GM23248 (cell line): ENCODE measurements around the gene GEMIN7. TPM values are rescaled to one million over a fixed set of nuclear protein-coding genes. Genes with fewer than 3 reads are reported as not detected.

ENCODE experiments used
- DNase-seq: peaks from one replicate; pipeline ENCODE4 v3.0.0-alpha.2; 2015
- H2AFZ ChIP-seq: fragments of 200-600 bp; sonication (generic); 2 replicates; pipeline ENCODE4 v1.6.1; 2016; ENCODE audit warnings: antibody characterized with exemption
- H3F3A ChIP-seq: fragments of 200-600 bp; sonication (generic); 2 replicates; pipeline ENCODE4 v1.6.1; 2016; ENCODE audit warnings: mild to moderate bottlenecking, antibody characterized with exemption, mixed run types; ENCODE audit not compliant: insufficient read depth
- H3K27ac ChIP-seq: fragments of 200-600 bp; sonication (generic); 2 replicates; pipeline ENCODE4 v1.5.1; 2016; ENCODE audit warnings: mild to moderate bottlenecking
- H3K27me3 ChIP-seq: fragments of 200-600 bp; sonication (generic); replicated peaks from 2 replicates; pipeline ENCODE4 v1.6.1; 2016; ENCODE audit warnings: mild to moderate bottlenecking; ENCODE audit not compliant: insufficient read depth
- H3K36me3 ChIP-seq: fragments of 200-600 bp; sonication (generic); 2 replicates; pipeline ENCODE4 v1.6.1; 2016; ENCODE audit warnings: low read depth, mild to moderate bottlenecking
- H3K4me1 ChIP-seq: fragments of 200-600 bp; sonication (generic); 2 replicates; pipeline ENCODE4 v1.6.1; 2016; ENCODE audit warnings: mild to moderate bottlenecking; ENCODE audit not compliant: insufficient read depth
- H3K4me2 ChIP-seq: fragments of 200-600 bp; sonication (generic); one replicate; pipeline ENCODE4 v1.6.1; 2016; ENCODE audit warnings: mild to moderate bottlenecking; ENCODE audit not compliant: unreplicated experiment
- H3K4me3 ChIP-seq: fragments of 200-600 bp; sonication (generic); 2 replicates; pipeline ENCODE4 v1.5.1; 2016; ENCODE audit warnings: mild to moderate bottlenecking
- H3K79me2 ChIP-seq: fragments of 200-600 bp; sonication (generic); 2 replicates; pipeline ENCODE4 v1.6.1; 2016; ENCODE audit warnings: mild to moderate bottlenecking; ENCODE audit not compliant: insufficient read depth
- H3K9ac ChIP-seq: fragments of 200-600 bp; sonication (generic); 2 replicates; pipeline ENCODE4 v1.6.1; 2016; ENCODE audit warnings: mild to moderate bottlenecking
- H3K9me2 ChIP-seq: fragments of 200-600 bp; sonication (generic); 2 replicates; pipeline ENCODE4 v1.6.1; 2016; ENCODE audit warnings: mixed run types, mild to moderate bottlenecking, moderate library complexity; ENCODE audit not compliant: insufficient read depth
- H3K9me3 ChIP-seq: fragments of 200-600 bp; sonication (generic); one replicate; pipeline ENCODE4 v1.6.1; 2017; ENCODE audit warnings: low read depth
- H4K20me1 ChIP-seq: fragments of 200-600 bp; sonication (generic); 2 replicates; pipeline ENCODE4 v1.6.0; 2016; ENCODE audit not compliant: insufficient read depth
- EZH2 ChIP-seq: fragments of 200-600 bp; sonication (generic); IDR thresholded peaks from 2 replicates; pipeline ENCODE4 v1.6.1; 2018; ENCODE audit warnings: antibody characterized with exemption, mild to moderate bottlenecking; ENCODE audit not compliant: insufficient read depth, poor library complexity, severe bottlenecking
- EZH2phosphoT487 ChIP-seq: fragments of 200-600 bp; sonication (generic); IDR thresholded peaks from 2 replicates; pipeline ENCODE4 v1.6.1; 2018; ENCODE audit warnings: antibody characterized with exemption, moderate library complexity, mild to moderate bottlenecking, low read depth; ENCODE audit not compliant: insufficient read depth
- WGBS, 2 experiments: methylation state at CpG; one replicate each; pipeline ENCODE4 v1.1.6; 2015 to 2017; ENCODE audit warnings: low lambda C conversion rate in 2 of 2, low coverage in 1 of 2; ENCODE audit errors: missing lambda C conversion rate in 2 of 2; 5-methylcytosine and 5-hydroxymethylcytosine counted together
- in situ Hi-C: fragments of 300-500 bp; cut with MboI; formaldehyde crosslinking; loops from 2 replicates; pipeline ENCODE4 v1.15.0; 2020
- polyA plus RNA-seq: library from polyadenylated mRNA; unstranded; fragments of >200 nt; fragmentation: Nextera tagmentation; extraction: Ambion mirVana; gene quantifications from 2 replicates; pipeline ENCODE4 v1.2.1, GENCODE V29; 2016
- total RNA-seq: library from RNA; depleted of rRNA; stranded (reverse); fragments of >200 nt; shearing (Covaris generic); gene quantifications from 2 replicates; pipeline ENCODE4 v1.2.3, GENCODE V29; 2014; rRNA removed

The GEMIN7 gene, protein sequence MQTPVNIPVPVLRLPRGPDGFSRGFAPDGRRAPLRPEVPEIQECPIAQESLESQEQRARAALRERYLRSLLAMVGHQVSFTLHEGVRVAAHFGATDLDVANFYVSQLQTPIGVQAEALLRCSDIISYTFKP
- 22.5 and 25.3 TPM in 2 replicates for total RNA-seq
- 48.4 and 49.7 TPM in 2 replicates for polyA plus RNA-seq

DNA sequence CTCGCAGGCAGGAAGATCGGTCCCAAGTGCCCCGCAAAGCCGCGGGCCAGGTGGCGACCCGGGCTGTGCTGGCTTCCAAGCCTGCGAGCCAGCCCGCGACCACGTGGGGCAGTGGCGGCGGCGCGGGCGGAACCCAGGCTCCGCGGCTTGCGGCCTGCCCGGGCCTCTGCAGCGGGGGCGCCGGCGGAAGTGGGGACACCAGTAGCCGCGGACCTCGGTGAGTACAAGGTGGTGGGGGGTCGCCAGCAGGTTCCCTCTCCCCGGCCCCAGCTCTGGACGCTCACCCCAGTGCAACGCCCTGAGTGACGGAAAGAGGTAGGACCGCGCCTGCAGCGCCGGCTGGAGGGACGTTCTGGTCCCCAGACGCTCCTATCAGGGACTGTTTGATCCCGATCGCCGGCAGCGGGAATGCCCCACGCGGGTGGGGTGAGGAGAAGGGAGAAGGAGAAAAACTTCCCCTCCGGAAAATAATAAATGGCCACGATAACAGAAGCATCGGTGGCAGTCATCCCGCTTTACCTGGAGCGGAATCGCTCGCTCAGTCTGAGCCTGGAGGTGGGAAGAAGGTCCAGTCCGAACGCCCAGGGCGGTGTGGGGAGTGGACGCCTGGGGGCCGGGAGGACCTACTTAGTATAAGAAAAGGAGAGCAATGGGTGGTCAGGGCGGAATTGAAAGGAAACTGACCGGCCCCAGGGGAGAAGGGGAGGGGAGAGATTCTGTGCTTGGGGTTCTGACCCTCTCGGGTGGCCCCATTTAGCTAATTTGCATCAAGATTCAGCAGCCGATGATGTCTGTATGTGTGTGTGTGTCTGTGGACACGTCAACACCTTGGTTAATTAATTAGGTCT, at the start of gene GEMIN7:
GEMIN7 (plus strand) TSS at position 198 of the 848 bp plus-strand sequence. CDS start 10,855 bp downstream, outside the sequence.
- H3F3A ChIP-seq: peaks cover 12% of the 10 kb centered on the region; the same call in 1 of the 2 replicates
- H3K79me2 ChIP-seq: peaks cover 47% of the 10 kb centered on the region
- H3K4me1 ChIP-seq: peaks cover 8% of the 10 kb centered on the region
- H3K4me3 ChIP-seq: peak within 1 kb of the TSS; percentile 96
- no peaks in the 10 kb centered on the region for H3K27me3 ChIP-seq
- no peaks in the 10 kb centered on the region for H4K20me1 ChIP-seq
- H3K36me3 ChIP-seq: no peaks in the 10 kb centered on the region
- H3K27ac ChIP-seq: peak within 1 kb of the TSS; percentile 60
- H3K4me2 ChIP-seq: peak within 1 kb of the TSS; percentile 92
- in situ Hi-C loops: no loop called here
- H3K9me3 ChIP-seq: no peaks in the 10 kb centered on the region
- DNase-seq: peak; percentile 92
- no peaks in the 10 kb centered on the region for H3K9me2 ChIP-seq
- 0 to 1% methylated on average over 58 to 60 of the region's 61 CpGs for WGBS, 2 experiments
- no peak for TF ChIP-seq EZH2
- TF ChIP-seq EZH2phosphoT487: no peak
- peak within 1 kb of the TSS; percentile 93 for H3K9ac ChIP-seq
- peak within 1 kb of the TSS; percentile 94 for H2AFZ ChIP-seq

DNA sequence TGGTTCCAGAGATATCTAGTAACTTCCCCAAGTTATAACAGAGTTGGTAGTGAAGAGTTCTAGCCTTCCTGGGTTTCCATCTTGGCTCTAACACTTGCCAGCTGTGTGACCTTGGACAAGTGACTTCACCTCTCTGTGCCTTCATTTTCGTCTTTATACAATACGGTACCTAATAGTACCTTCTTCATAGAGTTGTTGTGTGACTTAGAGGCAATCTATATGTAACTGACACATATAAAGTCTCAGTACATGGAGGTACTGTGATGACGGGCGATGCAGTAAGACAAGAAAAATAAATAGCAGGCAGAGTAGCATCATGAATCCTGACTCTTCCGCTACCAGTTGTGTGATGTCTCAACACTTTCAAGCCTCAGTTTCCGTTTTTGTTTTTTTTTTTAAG, 48.2 kb upstream of the GEMIN7 start:
- no peak for TF ChIP-seq EZH2phosphoT487
- Histone ChIP-seq H3K9me2 (no peaks in the 10 kb centered on the region), H3K9me3 (no peaks in the 10 kb centered on the region), H3K9ac (no peak overlapping the region), H3K4me1 (no peaks in the 10 kb centered on the region), H3K79me2 (no peaks in the 10 kb centered on the region), H2AFZ (no peak overlapping the region), H3K27me3 (no peaks in the 10 kb centered on the region), H3K36me3 (0 out of 2 replicates have a peak, but pooled peaks cover 4% of the 10 kb centered on the region), H4K20me1 (no peaks in the 10 kb centered on the region), H3K4me3 (no peak overlapping the region), H3F3A (no peaks in the 10 kb centered on the region), H3K27ac (no peak overlapping the region), H3K4me2 (no peak overlapping the region)
- 88 to 90% methylated on average over 6 of the region's 6 CpGs for WGBS, 2 experiments
- DNase-seq: no peak
- in situ Hi-C loops: no loop called here

DNA sequence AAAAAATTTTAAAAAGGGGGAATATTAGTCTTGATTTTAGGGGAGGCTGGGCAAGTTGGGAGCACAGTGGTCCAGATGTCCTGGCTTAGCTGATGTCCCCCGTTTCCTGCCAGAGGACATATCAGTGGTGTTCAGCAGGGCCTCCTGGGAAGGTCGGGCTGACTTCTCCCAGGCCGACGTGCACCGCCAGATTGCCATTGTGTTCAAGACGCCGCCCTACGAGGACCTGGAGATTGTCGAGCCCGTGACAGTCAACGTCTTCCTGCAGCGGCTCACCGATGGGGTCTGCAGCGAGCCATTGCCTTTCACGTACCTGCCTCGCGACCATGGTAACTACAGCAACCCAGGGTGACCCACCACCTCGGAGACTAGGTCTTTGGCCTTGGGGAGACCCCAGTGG, 46.6 kb upstream of the GEMIN7 start:
- Histone ChIP-seq H3K4me3 (no peak overlapping the region), H2AFZ (no peak overlapping the region), H3K27ac (no peak overlapping the region), H4K20me1 (no peaks in the 10 kb centered on the region), H3K4me1 (no peaks in the 10 kb centered on the region), H3K36me3 (0 out of 2 replicates have a peak, but pooled peaks cover 5% of the 10 kb centered on the region), H3K9me2 (no peaks in the 10 kb centered on the region), H3F3A (no peaks in the 10 kb centered on the region), H3K27me3 (no peaks in the 10 kb centered on the region), H3K9me3 (no peaks in the 10 kb centered on the region), H3K9ac (no peak overlapping the region), H3K79me2 (no peaks in the 10 kb centered on the region), H3K4me2 (no peak overlapping the region)
- in situ Hi-C loops: no loop called here
- no peak for TF ChIP-seq EZH2phosphoT487
- no peak for TF ChIP-seq EZH2
- DNase-seq: no peak
- 84 to 86% methylated on average over 18 of the region's 18 CpGs for WGBS, 2 experiments

DNA sequence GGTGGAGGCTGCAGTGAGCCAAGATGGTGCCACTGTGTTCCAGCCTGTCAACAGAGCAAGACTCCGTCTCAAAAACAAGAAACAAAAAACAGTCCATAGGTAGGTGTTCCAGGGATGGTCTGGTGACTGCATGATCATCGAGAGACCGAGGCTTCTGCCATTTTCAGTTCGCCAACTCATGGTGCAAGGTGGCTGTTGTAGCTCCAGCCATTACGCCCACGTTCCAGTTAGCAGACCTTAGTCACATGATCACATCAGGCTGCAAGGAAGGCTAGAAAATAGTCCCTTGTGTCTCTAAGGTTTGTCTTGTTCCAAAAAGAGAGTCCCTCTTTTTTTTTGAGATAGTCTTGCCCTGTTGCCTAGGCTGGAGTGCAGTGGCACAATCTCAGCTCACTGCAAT, 43.3 kb upstream of the GEMIN7 start:
- Histone ChIP-seq H3K4me3 (no peak overlapping the region), H2AFZ (no peak overlapping the region), H3K9me2 (no peaks in the 10 kb centered on the region), H3K27me3 (no peaks in the 10 kb centered on the region), H3K79me2 (peaks cover 16% of the 10 kb centered on the region), H3K4me2 (no peak overlapping the region), H3K27ac (no peak overlapping the region), H4K20me1 (peaks cover 8% of the 10 kb centered on the region; the same call in 1 of the 2 replicates), H3K9me3 (no peaks in the 10 kb centered on the region), H3K9ac (no peak overlapping the region), H3F3A (peaks cover 13% of the 10 kb centered on the region), H3K36me3 (0 out of 2 replicates have a peak, but pooled peaks cover 9% of the 10 kb centered on the region), H3K4me1 (peaks cover 8% of the 10 kb centered on the region)
- in situ Hi-C loops: no loop called here
- 84 to 90% methylated on average over 6 of the region's 6 CpGs for WGBS, 2 experiments
- no peak for TF ChIP-seq EZH2phosphoT487
- no peak for TF ChIP-seq EZH2
- no peak for DNase-seq
